ENCODE measurements around the gene CDK12.

The CDK12 gene

GRCh38 chr17:39576187-39576586 lies 114.9 kb downstream of the CDK12 start:
- no peak for TF ChIP-seq CTCF (IDR thresholded peaks at IDR 0.05)

GRCh38 chr17:39578272-39578671 lies 117.0 kb downstream of the CDK12 start:
- TF ChIP-seq CTCF (IDR thresholded peaks at IDR 0.05): no peak

DNA sequence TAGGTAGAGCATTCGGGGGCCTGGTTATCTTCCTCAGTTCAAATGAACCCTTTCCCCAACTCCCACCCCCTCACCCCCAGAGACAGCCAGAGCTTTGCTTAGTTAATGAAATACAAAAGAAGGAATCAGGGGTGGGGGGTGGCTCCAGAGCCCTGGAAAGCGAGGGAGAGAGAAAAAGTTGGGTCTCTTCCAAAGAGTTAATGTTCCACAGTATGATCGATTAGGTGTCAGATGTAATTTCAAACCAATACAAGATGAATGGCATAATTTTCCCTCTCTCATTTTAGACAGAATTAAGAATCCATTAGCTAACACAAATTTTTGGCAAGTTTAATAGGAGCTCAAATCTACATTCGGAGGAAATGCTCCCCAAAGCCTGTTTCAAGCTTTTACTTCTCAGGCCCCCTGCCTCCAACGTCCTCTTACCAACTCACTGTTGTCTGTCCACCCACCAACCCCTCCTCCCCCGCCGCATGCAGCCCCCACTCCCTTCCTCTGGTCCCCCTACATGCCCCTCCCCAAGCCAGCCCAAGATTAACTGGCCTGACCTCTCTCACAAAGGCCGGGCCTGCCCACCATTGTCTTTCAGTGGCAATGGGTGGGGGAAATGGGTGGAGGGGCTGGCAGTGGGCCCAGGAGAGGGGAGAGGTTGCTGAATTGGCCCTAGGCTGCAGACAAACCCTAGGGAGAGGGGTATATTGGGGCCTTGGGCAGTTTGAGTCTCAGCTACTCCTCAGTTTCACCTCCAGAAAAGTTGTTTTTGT lies 118.2 kb downstream of the CDK12 start:
- no peak for TF ChIP-seq CTCF (IDR thresholded peaks at IDR 0.05)

DNA sequence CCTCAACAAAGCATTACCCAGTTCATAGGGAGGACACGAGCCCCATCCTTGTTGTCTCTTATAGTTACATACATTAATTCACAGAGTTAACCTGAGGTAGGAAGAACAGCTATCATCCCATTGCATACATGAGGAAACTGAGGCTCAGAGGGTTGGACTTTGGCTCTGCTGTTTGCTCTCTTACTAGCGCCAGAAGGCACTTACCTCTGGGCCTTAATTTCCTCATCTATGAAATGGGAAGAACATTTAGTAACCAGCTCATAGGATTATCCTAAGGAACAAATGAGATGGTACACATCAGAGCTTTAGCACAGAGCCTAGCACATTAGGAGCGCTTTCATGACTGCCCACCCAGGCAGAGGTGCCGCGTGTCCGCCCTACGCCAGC lies 118.8 kb downstream of the CDK12 start:
- TF ChIP-seq CTCF (IDR thresholded peaks at IDR 0.05): no peak

- TF ChIP-seq CTCF (IDR thresholded peaks at IDR 0.05): no peak
These were observed 119.9 kb downstream of the CDK12 start for GRCh38 chr17:39581071-39581758.

DNA sequence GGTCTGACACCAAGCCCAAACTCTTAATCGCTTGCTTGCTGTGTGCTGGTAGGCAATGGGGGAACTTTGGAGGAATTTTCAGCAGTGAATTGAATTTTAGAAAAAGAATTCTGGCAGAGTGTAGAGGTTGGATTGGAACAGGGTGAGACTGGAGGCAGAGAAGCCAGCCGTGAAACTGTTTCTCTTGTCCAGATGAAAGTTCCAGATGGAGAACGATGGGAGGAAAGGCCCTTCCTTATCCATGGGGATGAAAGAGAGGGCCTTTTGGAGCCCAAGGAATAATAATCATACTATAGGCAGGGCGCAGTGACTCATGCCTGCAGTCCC lies 120.4 kb downstream of the CDK12 start:
- TF ChIP-seq CTCF (IDR thresholded peaks at IDR 0.05): no peak

DNA sequence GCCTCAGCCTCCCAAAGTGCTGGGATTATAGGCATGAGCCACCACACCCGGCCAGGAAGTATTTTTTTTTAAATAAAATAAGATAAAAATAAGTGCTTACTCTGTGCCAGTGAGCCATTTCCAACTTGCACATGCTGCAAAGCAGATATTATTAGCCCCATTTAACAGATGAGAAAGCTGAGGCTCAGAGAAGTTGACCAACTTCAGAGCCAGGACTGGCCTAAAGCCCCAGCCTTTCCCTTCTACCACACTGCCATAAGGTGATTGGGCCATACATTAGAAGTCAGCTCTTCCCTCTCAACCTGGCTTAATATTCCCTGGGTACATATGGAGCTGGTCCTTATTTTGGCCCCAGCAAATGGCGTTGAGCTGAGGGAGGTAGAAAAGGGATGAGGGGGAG lies 121.4 kb downstream of the CDK12 start:
- no peak for TF ChIP-seq CTCF (IDR thresholded peaks at IDR 0.05)

Data from LNCAP (cell line).